ENCODE data around the gene SMLR1. TPM values are rescaled to one million over a fixed set of nuclear protein-coding genes. Genes with fewer than 3 reads are reported as not detected.

SMLR1 gene
- total and polyA plus RNA-seq, 10 of the 15 experiments (the other 5 are each of a cell fraction or from before 2014, with no cell fraction given): 0.10 TPM; not detected in 9

GRCh38 chr6:130814506-130814905 lies 12.7 kb upstream of the SMLR1 start:
- no peak overlapping the region for H3K27ac ChIP-seq (ENCODE audit: control insufficient read depth, insufficient read depth)
- ChIA-PET RAD21 (ENCODE audit: unreplicated experiment) (interaction anchor here (1.1 kb wide), 1 partner anchor 493 kb away, joined by 3 read pairs; no protein-coding TSS in a partner anchor), POLR2A (interaction anchor here (0.5 kb wide), 1 partner anchor 343 kb away, joined by 5 read pairs; no protein-coding TSS in a partner anchor), SMC1A (ENCODE audit: uncharacterized antibody, unreplicated experiment) (no interaction called here), CTCF (no interaction called here)
- TF ChIP-seq, protein P1, sequence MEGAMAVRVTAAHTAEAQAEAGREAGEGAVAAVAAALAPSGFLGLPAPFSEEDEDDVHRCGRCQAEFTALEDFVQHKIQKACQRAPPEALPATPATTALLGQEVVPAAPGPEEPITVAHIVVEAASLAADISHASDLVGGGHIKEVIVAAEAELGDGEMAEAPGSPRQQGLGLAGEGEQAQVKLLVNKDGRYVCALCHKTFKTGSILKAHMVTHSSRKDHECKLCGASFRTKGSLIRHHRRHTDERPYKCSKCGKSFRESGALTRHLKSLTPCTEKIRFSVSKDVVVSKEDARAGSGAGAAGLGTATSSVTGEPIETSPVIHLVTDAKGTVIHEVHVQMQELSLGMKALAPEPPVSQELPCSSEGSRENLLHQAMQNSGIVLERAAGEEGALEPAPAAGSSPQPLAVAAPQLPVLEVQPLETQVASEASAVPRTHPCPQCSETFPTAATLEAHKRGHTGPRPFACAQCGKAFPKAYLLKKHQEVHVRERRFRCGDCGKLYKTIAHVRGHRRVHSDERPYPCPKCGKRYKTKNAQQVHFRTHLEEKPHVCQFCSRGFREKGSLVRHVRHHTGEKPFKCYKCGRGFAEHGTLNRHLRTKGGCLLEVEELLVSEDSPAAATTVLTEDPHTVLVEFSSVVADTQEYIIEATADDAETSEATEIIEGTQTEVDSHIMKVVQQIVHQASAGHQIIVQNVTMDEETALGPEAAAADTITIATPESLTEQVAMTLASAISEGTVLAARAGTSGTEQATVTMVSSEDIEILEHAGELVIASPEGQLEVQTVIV (IDR thresholded peaks at IDR 0.05; ENCODE audit: borderline replicate concordance, partially characterized antibody): no peak
- in situ Hi-C loops (cut with MboI): no loop called here
- no peak overlapping the region for H2AFZ ChIP-seq (ENCODE audit: control insufficient read depth, low read depth, low read length)
- ATAC-seq: no peak
- no peaks in the 10 kb centered on the region for H3K9me3 ChIP-seq (replicated peaks; ENCODE audit: control insufficient read depth, insufficient read depth, low read length)
- no peak overlapping the region for H3K4me3 ChIP-seq
- BruUV-seq (replicated peaks): no TSS peak
- H3K36me3 ChIP-seq (ENCODE audit: control insufficient read depth in 2 of 2, insufficient read depth in 2 of 2, low read length in 1 of 2): no peaks in the 10 kb centered on the region
- H3K27me3 ChIP-seq (replicated peaks in 1 of 2; ENCODE audit: control insufficient read depth in 2 of 2, insufficient read depth in 2 of 2, low read length in 1 of 2): no peaks in the 10 kb centered on the region
- H4K20me1 ChIP-seq (ENCODE audit: control insufficient read depth, insufficient read depth): no peaks in the 10 kb centered on the region
- H3K79me2 ChIP-seq (ENCODE audit: control insufficient read depth, insufficient read depth, low read length): no peaks in the 10 kb centered on the region
- no peaks in the 10 kb centered on the region for H3K4me1 ChIP-seq (ENCODE audit: control insufficient read depth, insufficient read depth, low read length)
- 63% methylated on average over 3 of the region's 3 CpGs for WGBS (ENCODE audit: insufficient coverage, insufficient replicate concordance, low lambda C conversion rate, missing lambda C conversion rate)
- no peak for FAIRE-seq
- H3K9ac ChIP-seq (ENCODE audit: control insufficient read depth, insufficient read depth, low read length): no peak overlapping the region
- no peak overlapping the region for H3K4me2 ChIP-seq (ENCODE audit: control insufficient read depth, insufficient read depth)
- intact Hi-C loops (cut with micrococcal nuclease; ENCODE audit: unreplicated experiment): no loop called here
- DNase-seq (ENCODE audit: low read depth, low spot score): no peak

- H2AFZ ChIP-seq (ENCODE audit: control insufficient read depth, low read depth, low read length): no peak overlapping the region
- no TSS peak for BruUV-seq (replicated peaks)
- no peaks in the 10 kb centered on the region for H3K27me3 ChIP-seq (replicated peaks in 1 of 2; ENCODE audit: control insufficient read depth in 2 of 2, insufficient read depth in 2 of 2, low read length in 1 of 2)
- H3K36me3 ChIP-seq (ENCODE audit: control insufficient read depth in 2 of 2, insufficient read depth in 2 of 2, low read length in 1 of 2): no peaks in the 10 kb centered on the region
- no peak overlapping the region for H3K4me3 ChIP-seq
- no peak for DNase-seq (ENCODE audit: low read depth, low spot score)
- no peak for ATAC-seq
- RAD21 ChIA-PET (ENCODE audit: unreplicated experiment): interaction anchor here (1.1 kb wide), 1 partner anchor 494 kb away, joined by 3 read pairs; no protein-coding TSS in a partner anchor
- WGBS (ENCODE audit: insufficient coverage, insufficient replicate concordance, low lambda C conversion rate, missing lambda C conversion rate): 29% methylated on average over 5 of the region's 5 CpGs
- intact Hi-C loops (cut with micrococcal nuclease; ENCODE audit: unreplicated experiment) (no loop called here), in situ Hi-C loops (cut with MboI) (no loop called here)
- H4K20me1 ChIP-seq (ENCODE audit: control insufficient read depth, insufficient read depth): no peaks in the 10 kb centered on the region
- H3K4me2 ChIP-seq (ENCODE audit: control insufficient read depth, insufficient read depth): no peak overlapping the region
- H3K9ac ChIP-seq (ENCODE audit: control insufficient read depth, insufficient read depth, low read length): no peak overlapping the region
- H3K27ac ChIP-seq (ENCODE audit: control insufficient read depth, insufficient read depth): no peak overlapping the region
- H3K79me2 ChIP-seq (ENCODE audit: control insufficient read depth, insufficient read depth, low read length): no peaks in the 10 kb centered on the region
- H3K9me3 ChIP-seq (replicated peaks; ENCODE audit: control insufficient read depth, insufficient read depth, low read length): no peaks in the 10 kb centered on the region
- CTCF ChIA-PET: no interaction called here
- no peaks in the 10 kb centered on the region for H3K4me1 ChIP-seq (ENCODE audit: control insufficient read depth, insufficient read depth, low read length)
- POLR2A ChIA-PET: no interaction called here
- no peak for FAIRE-seq
- SMC1A ChIA-PET (ENCODE audit: uncharacterized antibody, unreplicated experiment): interaction anchor here (1.2 kb wide), 1 partner anchor 76 kb away, joined by 3 read pairs; no protein-coding TSS in a partner anchor
- TF ChIP-seq NBN (IDR thresholded peaks at IDR 0.05) (no peak), NFXL1 (IDR thresholded peaks at IDR 0.05; ENCODE audit: borderline replicate concordance) (no peak), BCLAF1 (IDR thresholded peaks at IDR 0.05) (no peak), BCL11A (IDR thresholded peaks at IDR 0.05; ENCODE audit: low read depth, low read length) (no peak), MTA2 (IDR thresholded peaks at IDR 0.05; ENCODE audit: low read depth) (no peak), TCF7 (IDR thresholded peaks at IDR 0.05; ENCODE audit: borderline replicate concordance) (no peak)
- TF ChIP-seq, protein P2, sequence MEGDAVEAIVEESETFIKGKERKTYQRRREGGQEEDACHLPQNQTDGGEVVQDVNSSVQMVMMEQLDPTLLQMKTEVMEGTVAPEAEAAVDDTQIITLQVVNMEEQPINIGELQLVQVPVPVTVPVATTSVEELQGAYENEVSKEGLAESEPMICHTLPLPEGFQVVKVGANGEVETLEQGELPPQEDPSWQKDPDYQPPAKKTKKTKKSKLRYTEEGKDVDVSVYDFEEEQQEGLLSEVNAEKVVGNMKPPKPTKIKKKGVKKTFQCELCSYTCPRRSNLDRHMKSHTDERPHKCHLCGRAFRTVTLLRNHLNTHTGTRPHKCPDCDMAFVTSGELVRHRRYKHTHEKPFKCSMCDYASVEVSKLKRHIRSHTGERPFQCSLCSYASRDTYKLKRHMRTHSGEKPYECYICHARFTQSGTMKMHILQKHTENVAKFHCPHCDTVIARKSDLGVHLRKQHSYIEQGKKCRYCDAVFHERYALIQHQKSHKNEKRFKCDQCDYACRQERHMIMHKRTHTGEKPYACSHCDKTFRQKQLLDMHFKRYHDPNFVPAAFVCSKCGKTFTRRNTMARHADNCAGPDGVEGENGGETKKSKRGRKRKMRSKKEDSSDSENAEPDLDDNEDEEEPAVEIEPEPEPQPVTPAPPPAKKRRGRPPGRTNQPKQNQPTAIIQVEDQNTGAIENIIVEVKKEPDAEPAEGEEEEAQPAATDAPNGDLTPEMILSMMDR (IDR thresholded peaks at IDR 0.05 in 2 of 3, conservative IDR thresholded peaks at IDR 0.05 in 1 of 3; ENCODE audit: control insufficient read depth in 2 of 3, extremely low read depth in 1 of 3, insufficient read depth in 1 of 3, low read depth in 3 of 3, low read length in 3 of 3): no peak
Observed at GRCh38 chr6:130815200-130816071, 11.8 kb upstream of the SMLR1 start.

All from GM12878 (cell line).